GM19467 (cell line): ENCODE measurements around the gene PEX5L.

ENCODE experiments used
- ATAC-seq: cut with Tn5 transposase; IDR thresholded peaks from one replicate; pipeline ENCODE4 v1.9.1; 2021; ENCODE audit warnings: mild to moderate bottlenecking, moderate library complexity; ENCODE audit not compliant: unreplicated experiment

Gene PEX5L

DNA sequence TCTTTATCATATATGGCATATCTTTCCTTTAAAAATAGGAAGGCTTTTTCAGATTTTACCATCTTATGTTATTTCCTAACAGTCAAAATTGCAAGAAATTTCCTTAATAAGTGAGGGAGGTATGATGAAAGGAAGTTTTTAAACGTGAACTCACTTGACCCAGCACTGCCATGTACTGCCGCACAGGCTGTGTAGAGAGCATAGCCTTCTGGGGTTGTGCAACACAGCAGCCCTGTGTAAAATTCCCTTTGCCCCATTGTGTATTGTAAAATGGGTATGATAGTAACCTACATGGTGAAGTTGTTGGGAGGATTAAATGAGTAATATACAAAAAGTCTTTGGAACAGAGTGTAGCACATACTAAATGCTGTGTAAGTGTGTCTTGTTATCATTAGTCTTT is 78.6 kb downstream of the PEX5L start:
- ATAC-seq, result no peak

DNA sequence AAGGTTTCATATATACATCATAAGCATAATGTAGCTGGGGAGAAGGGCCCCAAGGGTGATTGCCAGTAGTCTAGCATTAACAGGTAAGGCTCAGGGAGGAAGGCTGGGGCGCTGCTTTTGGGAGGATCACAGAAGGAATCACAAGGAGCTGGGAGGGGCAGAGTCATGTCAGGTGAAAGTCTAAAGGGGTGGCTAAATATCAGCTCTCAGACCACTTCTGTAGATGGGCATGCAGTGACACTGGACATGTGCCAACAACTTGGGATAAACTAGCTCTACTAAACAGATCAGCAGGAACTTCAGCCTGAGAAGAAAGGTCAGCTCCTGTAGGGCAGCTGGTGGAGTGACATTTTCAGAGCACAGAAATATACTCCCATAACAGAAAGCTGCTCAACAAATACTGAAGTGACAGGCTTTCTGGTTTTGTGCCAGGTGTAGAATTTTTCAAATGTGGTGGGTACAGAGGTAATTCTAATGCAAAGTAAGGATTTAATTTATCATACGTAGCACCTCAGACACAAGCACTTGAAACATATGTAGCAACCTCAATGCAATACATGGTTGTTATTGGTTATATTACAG is 79.4 kb downstream of the PEX5L start:
- ATAC-seq, result no peak

DNA sequence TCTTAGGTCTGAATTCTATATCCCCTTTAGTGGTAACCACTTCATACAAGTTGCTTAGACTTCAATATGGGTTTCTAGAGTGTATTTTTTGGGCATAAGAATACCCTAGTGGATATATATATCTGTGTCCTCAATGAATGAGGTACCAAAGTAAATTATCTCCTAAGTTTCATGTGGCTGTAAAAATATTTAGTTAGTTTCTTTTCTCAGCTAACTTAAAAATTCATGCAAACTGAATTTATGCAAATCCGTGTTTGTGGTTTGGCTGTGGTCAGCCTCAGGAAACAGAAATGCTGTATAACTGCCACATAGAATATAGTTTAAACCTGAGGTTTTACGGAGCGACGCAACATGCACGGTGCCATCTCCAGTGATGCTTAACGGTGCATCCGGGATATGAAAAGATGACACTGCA is 80.3 kb downstream of the PEX5L start:
- ATAC-seq, result peak; percentile 92

DNA sequence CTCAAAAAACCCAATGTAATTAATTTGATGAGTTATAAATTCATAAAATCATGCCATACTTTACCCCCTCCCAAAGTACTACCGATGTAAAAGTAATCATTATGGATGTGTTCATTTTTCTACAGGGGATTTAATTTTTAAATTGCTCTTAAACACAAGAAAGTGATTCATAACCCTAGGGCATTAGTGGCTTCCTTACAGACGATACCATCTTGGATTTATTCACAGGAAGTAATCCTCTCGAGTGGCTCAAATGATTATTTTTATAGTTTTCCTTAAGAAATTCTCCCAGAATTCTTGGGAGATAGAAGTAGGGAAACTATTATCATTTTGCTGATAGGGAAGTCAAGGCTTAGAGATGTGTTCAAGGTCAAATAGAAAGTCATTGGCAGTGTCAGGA is 80.9 kb downstream of the PEX5L start:
- no peak for ATAC-seq

DNA sequence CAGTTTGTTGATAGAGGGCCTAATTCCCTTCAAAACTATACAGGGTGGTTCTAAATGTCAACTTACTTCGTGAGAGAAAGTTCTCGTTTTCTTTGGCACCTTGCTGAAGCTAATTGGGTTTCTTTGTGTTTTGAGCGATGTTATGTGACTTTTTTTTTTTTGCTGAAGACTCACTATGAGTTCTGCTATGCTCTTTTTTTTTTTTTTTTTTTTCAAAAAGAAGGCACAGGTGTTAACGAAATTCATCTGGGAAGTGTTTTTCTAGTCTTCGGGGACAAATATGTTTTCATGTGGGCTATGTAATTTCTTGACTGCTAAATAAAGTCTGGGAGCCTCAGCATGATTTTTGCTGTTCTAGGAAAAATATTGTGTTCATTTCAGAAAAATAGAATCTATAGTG is 81.5 kb downstream of the PEX5L start:
- ATAC-seq, result no peak

DNA sequence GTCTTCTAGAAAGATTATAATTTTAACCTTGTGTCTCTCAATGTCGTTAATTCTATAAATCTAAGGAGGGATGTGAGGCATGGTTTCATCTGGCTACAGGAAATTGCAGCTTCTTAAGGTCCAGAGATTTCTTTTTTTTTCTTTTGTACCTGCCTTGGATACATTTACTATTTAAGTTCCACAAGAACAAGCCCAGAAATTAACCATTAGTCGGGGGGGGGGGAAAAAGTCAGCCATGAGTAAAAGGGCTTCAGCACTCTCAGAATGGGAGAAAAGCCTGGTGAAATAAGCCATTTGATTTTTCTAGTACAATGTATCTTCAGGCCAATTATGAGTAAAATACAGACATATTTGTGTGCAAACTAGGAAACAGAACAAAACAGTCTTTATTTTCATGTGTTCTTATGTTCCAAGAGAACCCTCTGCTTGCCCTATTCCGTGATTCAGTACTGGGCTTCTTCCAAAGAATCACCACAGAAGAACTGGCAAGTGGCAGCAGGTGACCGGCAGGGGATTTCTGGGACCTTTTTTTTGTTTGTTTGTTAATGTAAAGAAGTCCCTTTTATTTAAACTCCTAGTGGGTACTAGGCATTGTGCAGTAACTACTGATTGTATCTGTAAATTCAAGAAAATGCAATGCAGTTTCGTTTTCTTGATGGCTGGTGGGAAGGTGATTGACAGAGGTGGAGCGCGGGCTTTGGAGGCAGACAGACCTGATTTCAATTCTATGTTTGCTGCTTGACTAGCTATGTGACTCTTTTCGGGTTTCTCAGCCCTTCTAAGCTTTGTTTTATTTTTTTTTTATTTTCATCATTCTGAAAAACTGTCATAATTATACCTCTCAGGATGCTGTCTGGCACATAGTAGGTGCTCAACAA is 82.5 kb downstream of the PEX5L start:
- ATAC-seq, result no peak

DNA sequence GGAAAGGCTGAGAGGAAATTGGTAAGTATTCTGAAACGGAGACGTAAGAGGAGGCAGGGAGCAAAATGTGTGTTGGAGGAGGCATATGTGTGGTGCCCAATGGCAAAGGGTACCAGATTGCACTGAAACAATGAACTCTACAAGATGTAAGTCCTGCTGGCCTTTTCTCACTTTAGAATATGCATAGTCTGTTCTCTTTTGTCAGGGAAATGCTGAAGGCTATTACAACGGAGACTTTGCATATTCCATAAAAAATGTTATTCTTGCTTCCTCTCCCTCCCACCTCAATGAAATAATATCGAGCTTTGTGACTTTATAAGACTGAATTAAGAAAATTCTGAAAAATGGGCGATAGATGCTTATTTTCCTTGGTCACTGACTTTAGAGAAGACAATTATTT is 85.9 kb downstream of the PEX5L start:
- ATAC-seq, result no peak

DNA sequence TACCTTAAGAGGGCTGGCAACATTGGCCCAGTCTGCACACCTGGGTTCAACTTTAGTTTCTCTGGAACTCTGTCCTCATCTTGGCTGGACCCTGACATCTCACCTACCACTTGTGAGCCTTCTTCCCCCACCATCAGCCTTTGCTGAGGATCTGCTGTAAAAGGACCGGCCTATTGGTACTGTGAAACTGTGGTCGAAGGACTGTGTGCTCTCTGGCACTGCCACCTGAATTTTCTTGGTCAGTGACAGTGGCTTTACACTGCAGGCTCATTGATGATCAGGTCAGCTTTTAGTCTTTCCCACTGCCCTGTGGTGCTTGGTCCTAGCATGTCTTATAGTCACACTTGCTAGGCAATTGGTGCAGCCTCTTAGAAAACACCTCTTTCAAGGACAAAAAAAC is 86.9 kb downstream of the PEX5L start:
- ATAC-seq, result peak; percentile 5

DNA sequence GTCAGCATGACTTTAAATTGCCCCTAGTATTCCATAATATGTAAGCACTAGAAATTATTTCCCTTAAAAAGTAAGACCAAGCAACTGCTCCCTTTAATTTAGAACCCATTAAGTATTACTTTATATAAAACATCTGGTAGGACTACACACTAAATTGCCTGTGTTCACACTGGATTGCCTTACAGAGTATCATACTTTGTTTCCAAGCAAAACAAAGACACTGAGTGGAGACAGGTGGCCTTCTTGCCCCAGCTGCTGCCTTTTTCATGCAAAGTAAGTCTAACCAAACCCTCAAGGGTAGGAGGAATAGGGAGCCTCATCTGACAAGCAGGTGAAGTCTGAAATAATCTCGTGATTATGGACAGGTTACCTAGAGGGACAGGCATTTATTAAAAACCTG is 87.3 kb downstream of the PEX5L start:
- ATAC-seq, result peak; percentile 76

DNA sequence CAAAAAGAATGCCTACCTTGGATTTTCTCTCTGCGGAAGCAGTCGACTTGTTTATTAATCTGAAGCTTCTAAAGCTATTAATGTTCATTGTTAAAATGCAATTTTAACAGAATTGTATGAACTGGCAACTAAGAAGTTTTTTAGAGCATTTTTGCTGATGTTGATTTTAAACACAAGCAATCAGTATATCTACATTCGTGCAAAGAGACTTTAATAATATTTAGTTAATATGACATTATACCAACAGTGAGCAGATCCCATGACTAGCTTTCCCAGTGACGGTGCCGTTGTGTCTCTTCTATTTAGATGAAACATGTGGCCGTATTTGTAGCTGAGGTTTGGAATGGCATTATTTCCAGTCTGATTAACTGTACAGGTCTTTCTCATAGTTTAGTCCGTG is 88.0 kb downstream of the PEX5L start:
- no peak for ATAC-seq

DNA sequence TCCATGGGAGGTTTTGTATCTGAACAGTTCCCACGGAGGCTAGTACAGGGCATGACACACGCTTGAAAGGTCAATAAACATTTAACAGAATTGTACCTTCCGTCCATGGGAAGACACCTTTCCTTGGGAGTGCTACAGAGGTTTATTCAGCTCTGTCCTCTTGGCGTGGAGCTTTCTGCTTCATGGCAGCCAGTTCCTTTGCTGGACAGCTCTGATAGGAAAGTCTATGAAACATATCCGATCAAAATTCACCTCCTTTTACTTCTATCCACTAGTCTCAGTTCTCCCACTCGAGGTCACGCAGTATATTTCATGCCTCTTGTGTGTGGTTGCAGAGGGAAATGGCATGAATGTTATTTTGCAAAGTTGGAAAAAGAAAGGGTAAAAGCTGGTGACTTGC is 91.2 kb downstream of the PEX5L start:
- no peak for ATAC-seq

DNA sequence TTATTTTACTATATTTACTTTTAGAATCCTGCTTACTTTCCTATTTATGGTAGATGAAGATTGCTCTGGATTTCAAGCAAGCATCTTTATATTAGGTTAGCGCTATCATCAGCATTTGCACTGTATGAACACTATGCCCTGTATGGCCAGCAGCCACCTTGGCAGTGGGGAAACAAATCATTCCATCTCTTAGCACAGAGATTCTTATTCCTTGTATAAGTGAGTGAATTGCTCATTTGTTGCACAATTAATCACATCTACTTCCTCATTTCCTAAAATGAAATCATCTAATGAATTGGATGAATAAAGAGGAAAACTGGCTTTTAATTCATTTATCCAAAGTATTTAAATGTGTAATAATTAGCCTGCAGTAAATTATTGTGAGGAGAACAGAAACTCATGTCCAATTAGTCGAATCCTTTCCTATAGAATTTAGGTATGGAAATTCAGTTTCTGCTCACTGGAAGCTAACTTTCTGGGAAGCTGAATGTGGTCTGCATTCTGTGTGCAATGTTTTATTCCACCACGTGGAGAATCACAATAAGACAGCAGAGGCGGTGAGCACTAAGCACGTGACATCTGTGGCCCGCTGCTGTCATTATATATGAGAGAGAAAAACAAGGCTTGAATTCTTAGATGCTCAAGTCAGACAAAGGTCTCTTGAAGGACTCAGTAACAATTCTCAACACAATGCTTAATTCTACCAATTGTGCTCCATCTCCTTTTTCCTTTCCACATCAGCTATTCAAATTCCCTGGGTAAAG is 93.4 kb downstream of the PEX5L start:
- ATAC-seq, result no peak

DNA sequence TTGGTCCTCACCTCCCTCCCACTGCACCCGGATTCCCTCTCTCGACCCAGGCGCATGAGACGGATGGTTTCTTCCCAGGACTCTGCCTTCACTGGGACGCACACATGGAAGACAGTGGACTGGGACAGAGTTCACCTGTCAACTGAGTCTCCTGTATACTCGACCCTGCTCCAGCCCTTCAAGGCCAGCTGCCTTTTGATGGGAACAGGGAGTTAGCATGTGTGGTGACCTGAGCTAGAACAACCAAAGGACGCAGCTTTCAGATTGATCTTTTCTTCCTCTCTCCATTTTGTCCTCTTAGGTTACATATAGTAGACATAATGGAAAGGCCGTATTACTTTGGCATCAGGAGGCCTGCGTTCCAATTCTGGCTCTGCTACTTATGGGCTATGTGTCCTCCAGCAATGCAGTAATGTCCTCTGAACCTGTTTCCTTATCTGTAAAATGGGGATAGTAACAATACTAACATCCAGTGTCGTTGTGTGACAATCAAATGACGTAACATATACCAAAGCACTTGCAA is 94.1 kb downstream of the PEX5L start:
- ATAC-seq, result no peak

DNA sequence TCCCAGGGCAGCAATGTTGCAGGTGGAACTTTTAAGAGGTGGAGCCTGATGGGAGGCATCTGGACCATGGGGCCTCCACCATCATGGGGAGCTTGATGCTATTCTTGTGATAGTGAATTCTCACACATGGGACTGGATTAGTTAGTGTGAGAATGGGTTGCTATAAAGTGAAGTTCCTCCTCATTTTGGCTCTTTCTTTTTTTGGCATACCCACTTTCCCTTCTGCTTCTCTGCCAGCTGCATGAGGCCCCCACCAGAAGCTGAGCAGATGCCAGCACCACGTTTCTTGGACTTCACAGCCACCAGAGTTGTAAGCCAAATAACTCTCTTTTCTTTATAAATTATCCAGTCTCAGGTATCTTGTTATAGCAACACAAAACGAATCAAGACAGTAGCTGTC is 101.0 kb downstream of the PEX5L start:
- ATAC-seq, result no peak

DNA sequence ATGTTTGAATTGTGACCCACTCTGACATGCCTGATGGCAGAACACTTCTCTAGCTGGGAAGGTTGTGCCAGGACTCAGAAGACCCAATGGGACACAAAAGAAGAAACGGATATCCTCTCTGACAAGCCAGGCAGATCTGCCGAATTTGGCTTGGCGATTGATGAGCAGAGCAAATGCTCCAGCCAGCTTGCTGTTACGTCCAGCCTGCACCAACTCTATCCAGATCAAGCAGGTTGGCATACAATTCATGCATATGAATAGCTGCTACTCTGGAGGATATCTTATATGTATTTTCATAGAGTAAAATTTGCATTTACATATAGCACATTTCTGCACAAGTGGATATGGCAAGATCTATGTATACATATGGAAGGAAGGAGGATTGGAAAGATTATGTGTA is 102.8 kb downstream of the PEX5L start:
- ATAC-seq, result no peak

DNA sequence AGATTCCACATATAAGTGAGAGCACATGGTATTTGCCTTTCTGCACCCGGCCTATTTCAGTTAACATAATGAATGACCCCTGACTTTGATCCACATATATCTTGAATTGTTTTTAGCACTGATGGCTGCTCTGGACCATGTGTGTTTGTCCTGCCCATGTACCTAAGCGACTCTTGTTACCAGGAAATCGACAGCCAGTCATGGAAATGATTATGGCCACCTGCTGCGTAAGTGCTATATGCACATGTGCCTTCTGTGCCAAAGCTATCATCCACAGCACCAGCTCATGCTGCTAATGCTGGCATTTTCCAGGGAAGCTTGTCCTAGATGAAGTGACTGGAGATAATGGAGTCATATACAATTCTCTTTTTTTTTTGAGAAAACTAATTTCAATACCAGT is 103.7 kb downstream of the PEX5L start:
- no peak for ATAC-seq

DNA sequence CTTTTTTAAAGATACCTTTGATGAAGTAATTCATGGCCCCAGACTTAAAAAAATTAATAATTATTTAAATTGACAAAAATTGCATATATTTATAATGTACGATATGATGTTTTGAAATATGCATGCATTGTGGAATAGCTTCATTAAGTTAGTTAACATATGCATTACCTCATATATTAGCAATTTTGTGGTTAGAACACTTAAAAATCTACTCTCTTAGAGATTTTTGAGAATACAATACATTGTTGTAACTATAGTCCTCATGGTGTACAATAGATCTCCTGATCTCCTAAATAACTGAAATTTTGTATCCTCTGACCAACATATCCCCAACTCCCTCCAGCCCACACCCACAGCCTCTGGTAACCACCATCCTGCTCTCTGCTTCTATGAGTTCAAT is 104.1 kb downstream of the PEX5L start:
- ATAC-seq, result no peak

DNA sequence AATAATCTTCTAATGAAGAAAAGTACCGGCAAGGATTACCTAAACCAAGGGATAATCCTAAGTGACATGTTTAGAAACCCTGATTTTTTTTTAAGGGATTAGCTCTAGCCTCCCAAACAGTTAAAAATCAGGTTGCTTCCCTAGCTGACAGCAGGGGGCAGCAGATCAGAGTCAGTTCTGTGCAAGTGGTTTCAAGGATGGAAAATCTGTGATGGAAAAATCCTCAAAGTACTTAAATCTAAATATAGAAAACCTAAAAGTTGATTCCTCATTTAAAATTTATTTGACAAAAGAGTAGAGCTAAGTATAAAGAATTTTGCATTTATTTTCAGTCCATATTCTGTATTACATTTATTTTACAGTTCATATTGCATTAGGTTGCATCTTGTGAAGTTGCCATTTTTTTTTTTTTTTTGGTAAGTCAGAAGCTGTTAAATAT is 107.6 kb downstream of the PEX5L start:
- ATAC-seq, result no peak

DNA sequence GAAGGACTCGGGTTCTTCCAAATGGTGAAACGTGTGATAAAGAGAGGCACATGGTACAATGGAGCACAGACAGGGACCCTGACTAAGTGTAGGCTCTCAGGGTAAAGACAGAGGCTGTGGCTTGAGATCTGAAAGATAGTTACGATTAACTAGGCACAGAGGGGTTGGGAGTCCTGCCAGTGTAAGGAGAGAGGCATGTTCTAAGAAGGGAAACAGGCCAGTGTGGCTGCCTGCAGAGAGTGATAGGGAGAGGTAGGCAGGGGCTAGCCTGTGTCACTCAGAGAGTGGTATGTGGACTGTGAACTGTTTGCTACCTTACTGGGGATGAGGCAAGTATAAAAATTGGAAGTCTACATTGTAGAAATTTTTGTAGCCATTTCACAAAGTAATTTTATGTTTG is 109.5 kb downstream of the PEX5L start:
- ATAC-seq, result no peak

DNA sequence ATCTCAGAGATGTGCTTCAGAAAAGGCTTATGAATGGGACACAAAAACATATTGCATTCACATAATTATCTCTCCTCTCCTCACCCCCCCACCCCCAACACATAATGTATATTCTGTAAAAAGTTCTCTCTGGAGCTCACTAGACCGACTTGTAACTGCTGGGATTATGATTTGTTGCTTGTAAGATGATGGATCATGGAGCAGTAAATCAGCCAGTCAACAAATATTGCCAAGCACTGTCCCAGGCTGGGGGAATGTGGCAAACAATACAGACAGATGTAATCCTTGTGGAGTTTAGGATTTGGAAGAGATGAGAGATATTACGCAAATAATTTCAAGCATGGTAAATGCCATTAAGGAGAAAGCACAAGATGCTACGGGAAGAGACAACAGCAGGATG is 114.8 kb downstream of the PEX5L start:
- ATAC-seq, result no peak

DNA sequence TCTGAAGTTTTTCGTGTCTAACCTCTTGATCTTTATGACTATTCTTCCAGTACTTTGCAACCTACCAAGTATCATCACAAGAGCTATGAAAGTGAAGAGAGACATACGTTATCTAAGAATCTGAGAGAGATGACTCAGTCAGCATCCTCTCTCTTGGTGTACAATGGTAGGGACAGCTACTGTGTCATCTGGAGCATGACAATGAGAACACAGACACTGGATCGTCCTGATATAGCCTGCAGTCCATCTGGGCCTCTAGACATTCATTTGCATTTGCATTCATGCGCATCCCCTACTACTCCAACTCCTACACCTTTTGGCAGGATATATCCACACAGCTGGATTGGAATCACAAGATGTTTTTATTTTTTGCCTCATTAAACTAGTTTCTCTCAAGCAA is 115.2 kb downstream of the PEX5L start:
- ATAC-seq, result peak; percentile 92
